Brain microvascular endothelial cell (primary cell): ENCODE data around the gene FBXW9.

Experiments used
- DNase-seq: peaks from one replicate; pipeline ENCODE4 v3.0.0-alpha.2; 2020
- H3K27ac ChIP-seq: fragments of 250-450 bp; sonication (Bioruptor Pico); 2 replicates; pipeline ENCODE4 v1.5.1; 2020; ENCODE audit warnings: mild to moderate bottlenecking, moderate library complexity
- H3K27me3 ChIP-seq: fragments of 250-450 bp; sonication (Bioruptor Pico); replicated peaks from 2 replicates; pipeline ENCODE4 v1.5.1; 2020; ENCODE audit warnings: mild to moderate bottlenecking
- H3K36me3 ChIP-seq: fragments of 250-450 bp; sonication (Bioruptor Pico); replicated peaks from 2 replicates; pipeline ENCODE4 v1.5.1; 2020; ENCODE audit warnings: mild to moderate bottlenecking
- H3K4me3 ChIP-seq: 2 replicates; pipeline ENCODE4 v1.5.1; 2011; ENCODE audit warnings: low read depth, mild to moderate bottlenecking, control low read depth, low read length, moderate library complexity
- in situ Hi-C: cut with HindIII; loops from 2 replicates; pipeline ENCODE4 v1.10.0; 2017; ENCODE audit warnings: low sequenced_read_pairs, low pct_ligation_motif_present
- TF ChIP-seq, protein P1 (sequence below): IDR thresholded peaks from 2 replicates; pipeline ENCODE4 v1.5.1; 2011; ENCODE audit warnings: low read depth, mild to moderate bottlenecking, moderate library complexity, low read length, control low read depth, inconsistent platforms; ENCODE audit errors: missing control alignments

FBXW9 gene

DNA sequence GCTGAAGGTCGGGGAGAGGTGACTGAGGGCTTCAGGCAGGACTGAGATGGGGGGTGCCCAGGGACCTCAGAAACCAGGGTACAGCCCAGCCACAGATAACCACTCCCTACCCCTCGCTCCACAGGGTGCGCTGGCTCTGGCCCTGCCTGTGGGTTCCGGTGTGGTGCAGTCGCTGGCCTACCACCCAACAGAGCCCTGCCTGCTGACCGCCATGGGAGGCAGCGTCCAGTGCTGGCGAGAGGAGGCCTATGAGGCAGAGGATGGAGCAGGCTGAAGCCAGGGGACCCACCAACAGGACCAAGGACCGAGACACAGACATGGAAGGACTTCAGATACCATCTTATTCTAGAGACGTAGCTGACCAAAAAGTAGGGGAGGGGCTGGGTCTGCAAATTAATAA, 21.0 kb downstream of the FBXW9 start:
- in situ Hi-C loops, result no loop called here
- DNase-seq, result no peak
- Histone ChIP-seq H3K27ac (no peak overlapping the region), H3K4me3 (no peak overlapping the region), H3K27me3 (no peaks in the 10 kb centered on the region), H3K36me3 (peaks cover 53% of the 10 kb centered on the region)
- TF ChIP-seq, protein P1, sequence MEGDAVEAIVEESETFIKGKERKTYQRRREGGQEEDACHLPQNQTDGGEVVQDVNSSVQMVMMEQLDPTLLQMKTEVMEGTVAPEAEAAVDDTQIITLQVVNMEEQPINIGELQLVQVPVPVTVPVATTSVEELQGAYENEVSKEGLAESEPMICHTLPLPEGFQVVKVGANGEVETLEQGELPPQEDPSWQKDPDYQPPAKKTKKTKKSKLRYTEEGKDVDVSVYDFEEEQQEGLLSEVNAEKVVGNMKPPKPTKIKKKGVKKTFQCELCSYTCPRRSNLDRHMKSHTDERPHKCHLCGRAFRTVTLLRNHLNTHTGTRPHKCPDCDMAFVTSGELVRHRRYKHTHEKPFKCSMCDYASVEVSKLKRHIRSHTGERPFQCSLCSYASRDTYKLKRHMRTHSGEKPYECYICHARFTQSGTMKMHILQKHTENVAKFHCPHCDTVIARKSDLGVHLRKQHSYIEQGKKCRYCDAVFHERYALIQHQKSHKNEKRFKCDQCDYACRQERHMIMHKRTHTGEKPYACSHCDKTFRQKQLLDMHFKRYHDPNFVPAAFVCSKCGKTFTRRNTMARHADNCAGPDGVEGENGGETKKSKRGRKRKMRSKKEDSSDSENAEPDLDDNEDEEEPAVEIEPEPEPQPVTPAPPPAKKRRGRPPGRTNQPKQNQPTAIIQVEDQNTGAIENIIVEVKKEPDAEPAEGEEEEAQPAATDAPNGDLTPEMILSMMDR, result no peak

DNA sequence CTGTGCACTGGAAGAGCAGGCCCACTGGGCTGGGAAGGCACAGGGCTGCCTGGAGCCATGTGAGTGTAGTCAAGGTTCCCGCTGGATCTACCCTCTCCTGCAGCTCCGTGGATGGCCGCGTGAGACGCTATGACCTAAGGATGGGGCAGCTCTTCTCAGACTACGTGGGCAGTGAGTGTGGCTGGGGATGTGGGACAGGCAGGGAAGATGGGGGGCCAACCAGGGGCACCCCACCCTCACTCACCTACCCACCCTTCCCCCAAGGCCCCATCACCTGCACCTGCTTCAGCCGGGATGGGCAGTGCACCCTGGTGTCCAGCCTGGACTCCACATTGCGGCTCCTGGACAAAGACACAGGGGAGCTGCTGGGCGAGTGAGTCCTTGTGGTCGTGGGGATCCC, 23.7 kb downstream of the FBXW9 start:
- no peaks in the 10 kb centered on the region for H3K27me3 ChIP-seq
- in situ Hi-C loops, result no loop called here
- no peak for DNase-seq

DNA sequence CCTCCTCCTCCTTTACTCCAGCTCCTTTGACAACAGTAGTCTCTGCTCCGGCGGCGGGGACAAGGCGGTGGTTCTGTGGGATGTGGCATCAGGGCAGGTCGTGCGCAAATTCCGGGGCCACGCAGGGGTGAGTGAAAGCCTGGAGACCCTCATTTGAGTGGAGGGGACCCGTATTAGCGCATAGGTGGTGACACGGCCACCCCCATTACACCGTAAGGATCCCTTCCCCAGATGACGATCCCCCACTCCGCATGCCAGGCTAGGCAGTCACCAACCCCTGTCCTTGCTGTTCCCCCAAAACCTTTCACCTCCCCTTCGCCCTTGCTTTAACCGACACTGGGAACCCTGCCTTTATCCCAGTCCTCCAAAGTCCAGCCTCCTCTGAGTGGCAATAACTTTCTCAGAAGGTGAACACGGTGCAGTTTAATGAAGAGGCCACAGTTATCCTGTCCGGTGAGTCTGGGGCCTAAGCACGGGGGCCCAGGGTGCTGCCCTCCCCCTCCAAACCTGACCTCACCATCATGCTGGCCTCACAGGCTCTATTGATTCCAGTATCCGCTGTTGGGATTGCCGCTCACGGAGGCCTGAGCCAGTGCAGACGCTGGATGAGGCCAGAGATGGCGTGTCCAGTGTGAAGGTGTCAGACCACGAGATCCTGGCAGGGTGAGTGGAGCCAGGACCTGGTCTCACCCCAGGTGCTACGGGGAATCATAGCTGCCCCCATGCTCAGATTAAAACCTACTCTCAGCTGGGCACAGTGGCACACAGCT, 26.1 kb downstream of the FBXW9 start:
- peaks cover 26% of the 10 kb centered on the region for H3K36me3 ChIP-seq
- TF ChIP-seq, protein P1, result no peak
- H3K27me3 ChIP-seq, result no peaks in the 10 kb centered on the region
- H3K27ac ChIP-seq, result no peak overlapping the region
- no peak for DNase-seq
- in situ Hi-C loops, result no loop called here
- H3K4me3 ChIP-seq, result peak overlapping the region; percentile 96

More for the DNA sequence above, 23.7 kb downstream of the FBXW9 start:
- TF ChIP-seq, protein P1, result no peak
- Histone ChIP-seq H3K36me3 (peaks cover 42% of the 10 kb centered on the region), H3K4me3 (no peak overlapping the region), H3K27ac (no peak overlapping the region)

DNA sequence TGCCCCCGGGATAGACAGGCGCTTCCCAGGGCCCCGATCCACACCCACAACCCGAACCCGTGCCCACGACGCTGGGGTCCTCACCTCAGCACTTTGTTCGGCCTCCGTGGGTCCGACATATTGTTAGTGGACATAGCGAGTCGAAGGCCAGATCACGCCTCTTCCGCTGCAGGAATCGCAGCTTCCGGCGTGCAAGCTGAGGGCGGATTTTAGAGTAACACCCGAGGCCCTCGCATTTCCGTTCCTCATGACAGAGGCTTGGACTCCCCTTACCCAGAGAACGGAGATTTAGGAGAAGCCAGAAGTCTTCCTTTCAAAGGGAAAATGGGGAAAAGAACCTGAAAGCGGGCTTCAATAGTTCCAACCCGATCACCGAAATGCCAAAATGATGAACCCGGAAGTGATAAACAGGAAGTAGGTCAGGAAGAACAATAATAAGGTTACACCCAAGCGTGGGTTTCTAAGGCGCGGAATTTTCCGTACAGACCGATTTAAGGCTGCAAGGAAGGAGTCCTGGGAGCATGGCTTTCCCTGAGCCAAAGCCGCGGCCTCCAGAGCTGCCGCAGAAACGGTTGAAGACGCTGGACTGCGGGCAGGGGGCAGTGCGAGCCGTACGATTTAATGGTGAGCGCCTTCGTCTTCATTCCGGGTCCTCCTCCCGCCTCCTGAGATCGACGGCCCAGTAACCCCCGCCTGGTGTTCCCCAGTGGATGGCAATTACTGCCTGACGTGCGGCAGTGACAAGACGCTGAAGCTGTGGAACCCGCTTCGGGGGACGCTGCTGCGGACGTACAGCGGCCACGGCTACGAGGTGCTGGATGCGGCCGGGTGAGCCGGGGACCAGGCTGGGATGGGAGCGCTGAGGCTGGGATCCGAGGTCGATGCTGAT, 26.9 kb downstream of the FBXW9 start:
- peaks cover 23% of the 10 kb centered on the region for H3K36me3 ChIP-seq
- DNase-seq, result peak; percentile 61
- H3K4me3 ChIP-seq, result peak overlapping the region; percentile 96
- no peaks in the 10 kb centered on the region for H3K27me3 ChIP-seq
- in situ Hi-C loops, result no loop called here
- TF ChIP-seq, protein P1, result peak; percentile 11
- H3K27ac ChIP-seq, result peak overlapping the region; percentile 96

DNA sequence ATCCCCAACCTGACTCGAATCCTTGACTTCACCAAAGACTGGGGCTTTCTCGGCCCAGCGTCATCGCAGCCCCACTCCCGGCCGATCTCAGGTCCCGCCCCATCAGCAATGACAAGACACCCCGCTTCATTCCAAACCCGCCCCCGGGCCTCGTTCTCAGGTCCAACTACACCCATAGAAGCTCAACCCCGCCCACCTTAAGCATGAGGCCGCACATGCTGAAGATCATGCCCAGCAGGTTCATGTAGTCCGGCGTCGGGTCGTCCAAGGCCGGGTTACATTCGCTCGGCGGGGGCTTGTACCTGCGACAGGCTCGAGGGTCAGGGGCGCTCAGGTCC, 27.5 kb downstream of the FBXW9 start:
- Histone ChIP-seq H3K27me3 (no peaks in the 10 kb centered on the region), H3K4me3 (peak overlapping the region; percentile 96), H3K27ac (peak overlapping the region; percentile 96), H3K36me3 (peaks cover 18% of the 10 kb centered on the region)
- TF ChIP-seq, protein P1, result no peak
- peak; percentile 60 for DNase-seq
- in situ Hi-C loops, result no loop called here
